GM18508 (cell line): ENCODE measurements around the gene FIZ1.

Source experiments
- ATAC-seq: cut with Tn5 transposase; IDR thresholded peaks from one replicate; pipeline ENCODE4 v1.9.1; 2021; ENCODE audit warnings: moderate number of reproducible peaks; ENCODE audit not compliant: insufficient read depth, unreplicated experiment

The FIZ1 gene

GRCh38 chr19:55635856-55636440, 36.6 kb upstream of the FIZ1 start:
- ATAC-seq, result no peak

- no peak for ATAC-seq
Measured at GRCh38 chr19:55635334-55635717, 36.0 kb upstream of the FIZ1 start.

- ATAC-seq, result no peak
Measured at GRCh38 chr19:55633861-55634260, 34.5 kb upstream of the FIZ1 start.

GRCh38 chr19:55632463-55632834, 33.1 kb upstream of the FIZ1 start:
- no peak for ATAC-seq

- ATAC-seq, result no peak
Measured at GRCh38 chr19:55626350-55626749, 27.0 kb upstream of the FIZ1 start.

GRCh38 chr19:55625004-55625326, 25.6 kb upstream of the FIZ1 start:
- no peak for ATAC-seq

- ATAC-seq, result no peak
Measured at GRCh38 chr19:55624109-55625003, 25.0 kb upstream of the FIZ1 start, which contains the start of gene ZNF784. TSS of gene ZNF784 (minus strand) at chr19:55624566. CDS start at chr19:55624561, 5 bp downstream.

- no peak for ATAC-seq
Measured at GRCh38 chr19:55623561-55623960, 24.2 kb upstream of the FIZ1 start.

- ATAC-seq, result no peak
Measured at GRCh38 chr19:55623130-55623529, 23.8 kb upstream of the FIZ1 start.

GRCh38 chr19:55622242-55622969, 23.1 kb upstream of the FIZ1 start:
- no peak for ATAC-seq

- no peak for ATAC-seq
Measured at GRCh38 chr19:55621673-55622231, 22.4 kb upstream of the FIZ1 start.

GRCh38 chr19:55621205-55621672, 21.9 kb upstream of the FIZ1 start:
- ATAC-seq, result no peak

- no peak for ATAC-seq
Measured at GRCh38 chr19:55620410-55621204, 21.3 kb upstream of the FIZ1 start.

- no peak for ATAC-seq
Measured at GRCh38 chr19:55619286-55619685, 20.0 kb upstream of the FIZ1 start.

- ATAC-seq, result no peak
Measured at GRCh38 chr19:55618426-55618825, 19.1 kb upstream of the FIZ1 start.

- ATAC-seq, result no peak
Measured at GRCh38 chr19:55617426-55617825, 18.1 kb upstream of the FIZ1 start.

- ATAC-seq, result no peak
Measured at GRCh38 chr19:55616395-55616875, 17.1 kb upstream of the FIZ1 start.

GRCh38 chr19:55615543-55616394, 16.5 kb upstream of the FIZ1 start:
- no peak for ATAC-seq
